NCI-H446 treated with DMSO at 0.1 percent for 48 hours (cell line): Measurements from ENCODE around the gene CYBA.

Experiments used
- DNase-seq: peaks from one replicate; lab custom pipeline; 2025; lab: John Stamatoyannopoulos, UW

Gene CYBA

DNA sequence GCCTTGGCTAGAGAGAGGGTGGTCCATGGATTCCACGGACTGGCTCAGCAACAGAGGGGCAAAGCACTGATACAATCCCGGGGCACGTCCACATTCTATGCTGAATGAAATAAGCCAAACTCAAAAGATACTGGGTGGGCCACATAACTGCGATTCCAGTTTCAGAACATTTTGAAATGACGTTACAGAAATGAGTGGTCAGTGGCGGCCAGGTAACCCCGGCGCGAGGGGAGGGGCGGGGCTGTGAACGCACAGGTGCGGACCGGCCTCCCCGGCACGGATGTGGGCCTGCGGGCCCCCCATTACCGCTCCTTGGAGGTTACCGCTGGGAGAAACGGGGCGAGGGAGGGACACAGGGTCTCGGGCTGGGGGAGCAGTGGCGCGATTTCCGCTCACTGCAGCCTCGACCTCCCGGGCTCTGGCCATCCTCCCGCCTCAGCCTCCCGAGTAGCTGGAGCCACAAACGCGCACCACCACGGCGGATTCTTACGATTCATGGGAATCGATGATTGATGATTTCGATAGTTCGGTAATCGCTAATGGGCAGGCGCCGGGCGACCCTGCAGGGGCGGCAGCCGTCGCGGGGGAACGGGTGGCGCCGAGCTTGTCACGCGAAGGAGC lies 11.5 kb upstream of the CYBA start:
- no peak for DNase-seq

DNA sequence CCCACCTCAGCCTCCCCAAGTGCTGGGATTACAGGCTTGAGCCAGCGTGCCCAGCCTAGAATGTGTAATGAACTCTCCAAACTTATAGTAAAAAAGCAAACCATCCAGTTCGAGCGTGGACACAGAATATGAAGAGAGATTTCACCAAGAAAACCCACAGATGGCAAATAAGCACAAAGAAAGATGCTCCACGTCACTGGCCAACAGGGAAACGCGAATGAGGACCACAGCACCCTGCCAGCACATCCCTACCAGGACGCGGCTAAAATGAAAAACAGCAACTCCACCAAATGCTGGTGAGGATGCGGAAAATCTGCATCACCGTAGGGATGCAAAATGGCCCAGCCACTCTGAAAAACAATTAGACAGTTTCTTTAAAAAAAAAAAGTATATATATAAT lies 10.6 kb upstream of the CYBA start:
- no peak for DNase-seq

DNA sequence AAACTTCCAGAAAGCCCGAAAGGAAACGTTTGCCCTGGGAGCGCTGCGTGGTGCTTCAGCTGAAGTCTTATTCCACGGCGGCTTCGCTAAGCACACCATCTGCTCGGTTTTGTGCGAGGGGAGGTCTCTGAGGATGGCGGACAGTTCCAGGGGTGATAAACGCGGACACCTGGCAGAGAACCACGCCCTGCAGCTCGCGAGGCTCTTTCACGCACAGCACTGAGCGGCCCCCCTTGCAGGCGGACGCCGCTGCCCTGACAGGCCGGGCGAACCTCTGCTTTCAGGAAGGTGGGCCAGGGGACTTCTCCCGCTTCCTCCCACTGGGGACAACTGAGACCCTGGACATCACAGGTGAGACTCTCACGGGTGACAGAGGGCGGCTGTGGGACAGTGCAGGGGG lies 8.3 kb upstream of the CYBA start:
- no peak for DNase-seq

DNA sequence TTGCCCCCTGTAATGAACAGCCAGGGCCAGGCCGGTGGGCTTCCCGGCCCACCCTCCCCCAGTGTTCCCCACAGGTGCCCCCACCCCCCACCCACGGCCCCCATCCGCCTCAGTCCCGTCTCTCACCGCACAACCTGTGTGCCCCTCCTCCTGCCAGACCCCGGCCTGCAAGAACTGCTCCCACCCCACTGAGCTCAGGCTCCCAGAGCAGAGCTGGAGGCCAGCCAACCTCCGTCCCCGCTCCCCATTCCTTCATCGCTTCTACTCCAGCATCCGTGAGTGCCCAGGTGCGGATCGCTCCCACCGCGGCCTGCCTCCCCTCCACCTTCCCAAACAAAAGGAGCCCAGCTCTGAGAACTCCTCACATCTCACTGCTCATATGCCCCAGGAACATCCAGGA lies 7.9 kb upstream of the CYBA start:
- no peak for DNase-seq

DNA sequence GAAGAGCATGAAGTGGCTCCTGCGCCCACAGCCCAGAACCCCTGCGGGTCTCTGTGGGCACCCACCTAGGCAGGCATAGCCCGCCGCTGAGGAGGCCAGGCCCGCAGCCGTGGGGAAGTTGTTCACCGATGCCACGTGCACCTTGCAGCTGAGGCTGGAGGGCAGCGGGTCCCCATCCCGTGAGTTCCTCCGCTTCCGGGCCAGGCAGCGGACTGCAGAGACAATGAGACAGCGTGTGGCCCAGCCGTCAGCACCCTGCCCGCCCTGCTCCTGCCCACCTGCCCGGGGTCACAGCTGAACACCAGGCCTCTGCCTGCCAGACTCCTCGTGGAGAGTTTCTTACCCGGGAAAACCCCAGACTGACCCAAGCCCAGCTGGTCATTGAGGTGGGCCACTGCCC lies 6.5 kb upstream of the CYBA start:
- no peak for DNase-seq

DNA sequence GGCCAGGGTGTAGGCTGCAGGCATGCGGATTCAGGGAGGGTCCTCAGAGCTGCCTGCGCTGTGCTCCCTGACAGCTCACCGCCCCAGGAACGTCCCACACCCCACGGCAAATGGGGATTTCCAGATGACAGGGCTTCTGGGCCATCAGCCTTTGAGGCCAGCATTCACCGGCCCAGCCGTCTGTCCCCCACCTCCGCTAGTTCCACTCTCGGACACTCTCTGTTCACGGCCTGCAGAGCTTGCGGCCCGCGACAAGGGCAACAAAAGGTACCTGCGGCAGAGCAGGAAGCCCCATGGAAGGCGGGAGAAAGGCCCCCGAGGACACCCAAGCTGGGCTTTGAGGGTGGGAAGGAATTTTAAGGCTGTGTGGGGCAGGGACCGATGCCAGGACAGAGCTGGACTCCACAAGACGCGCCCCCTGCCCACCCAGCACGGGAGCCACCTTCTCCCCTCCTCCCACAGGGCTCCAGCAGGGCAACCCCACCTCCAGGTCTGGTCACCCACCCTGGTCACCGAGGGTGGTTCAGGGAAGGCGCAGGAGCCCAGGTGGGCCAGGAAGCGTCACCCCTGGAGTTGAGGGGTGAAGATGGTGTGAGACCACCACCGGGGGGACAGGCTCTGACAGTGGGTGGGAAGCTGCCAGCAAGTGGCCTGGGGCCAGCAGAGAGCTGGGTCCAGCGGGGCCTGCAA lies 5.6 kb upstream of the CYBA start:
- no peak for DNase-seq

DNA sequence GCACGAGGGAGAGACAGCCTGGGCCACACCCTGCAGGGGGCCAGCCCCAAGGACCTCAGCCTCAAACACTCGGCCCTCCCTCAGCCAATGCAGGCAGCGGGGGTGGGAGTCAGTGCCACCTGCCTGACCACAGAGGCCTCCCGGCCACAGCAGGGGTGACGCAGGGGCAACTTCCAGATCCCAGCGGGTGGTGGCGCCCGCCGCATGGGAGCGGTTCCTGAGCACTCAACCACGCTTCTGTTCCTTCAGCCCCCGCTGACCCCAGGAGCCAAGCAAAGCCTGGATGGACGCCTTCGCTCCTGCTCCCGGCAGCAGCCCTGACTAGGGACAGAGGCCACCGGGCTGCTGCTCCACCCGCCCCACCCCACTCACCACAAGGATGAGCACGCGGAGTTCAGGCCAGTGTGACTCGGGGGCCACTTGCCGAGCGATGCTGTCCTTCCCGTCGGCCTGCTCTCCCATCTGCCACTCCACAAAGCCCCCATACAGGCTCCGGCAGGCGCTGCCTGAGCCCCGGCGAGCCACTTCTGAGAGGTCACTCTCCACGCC lies 5.0 kb upstream of the CYBA start:
- DNase-seq: no peak

DNA sequence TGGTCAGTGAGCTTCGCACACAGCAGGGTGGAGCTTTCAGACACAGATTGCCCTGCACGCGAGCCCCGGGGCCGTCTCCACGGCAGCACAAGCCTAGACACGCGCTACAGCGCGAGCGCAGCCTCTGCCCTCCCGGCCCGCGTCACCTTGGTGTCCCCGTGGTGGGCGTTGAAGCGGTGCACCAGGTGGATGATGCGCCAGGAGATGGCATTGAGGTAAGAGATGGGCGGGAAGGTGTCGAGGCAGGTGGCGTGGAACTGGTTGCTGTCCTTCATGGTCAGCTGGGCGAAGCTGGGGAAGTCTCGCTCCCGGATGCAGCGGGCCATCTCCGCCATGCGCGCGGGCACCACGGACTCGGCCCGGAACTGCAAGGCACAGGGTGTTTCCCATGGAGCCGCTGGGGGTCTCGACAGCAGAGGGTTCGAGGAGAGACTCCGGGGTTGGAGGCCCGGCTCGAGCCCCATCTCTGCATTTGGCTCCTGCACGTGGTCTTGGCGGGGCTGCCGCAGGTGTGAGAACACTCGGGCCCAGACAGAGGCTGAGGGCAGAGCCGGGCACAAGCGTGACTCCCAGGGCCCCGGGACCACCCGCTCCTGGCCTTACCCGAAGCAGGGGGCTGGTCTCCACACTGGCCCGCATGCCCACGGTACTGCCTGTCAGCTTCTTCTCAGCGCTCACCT lies 4.3 kb upstream of the CYBA start:
- DNase-seq: no peak

DNA sequence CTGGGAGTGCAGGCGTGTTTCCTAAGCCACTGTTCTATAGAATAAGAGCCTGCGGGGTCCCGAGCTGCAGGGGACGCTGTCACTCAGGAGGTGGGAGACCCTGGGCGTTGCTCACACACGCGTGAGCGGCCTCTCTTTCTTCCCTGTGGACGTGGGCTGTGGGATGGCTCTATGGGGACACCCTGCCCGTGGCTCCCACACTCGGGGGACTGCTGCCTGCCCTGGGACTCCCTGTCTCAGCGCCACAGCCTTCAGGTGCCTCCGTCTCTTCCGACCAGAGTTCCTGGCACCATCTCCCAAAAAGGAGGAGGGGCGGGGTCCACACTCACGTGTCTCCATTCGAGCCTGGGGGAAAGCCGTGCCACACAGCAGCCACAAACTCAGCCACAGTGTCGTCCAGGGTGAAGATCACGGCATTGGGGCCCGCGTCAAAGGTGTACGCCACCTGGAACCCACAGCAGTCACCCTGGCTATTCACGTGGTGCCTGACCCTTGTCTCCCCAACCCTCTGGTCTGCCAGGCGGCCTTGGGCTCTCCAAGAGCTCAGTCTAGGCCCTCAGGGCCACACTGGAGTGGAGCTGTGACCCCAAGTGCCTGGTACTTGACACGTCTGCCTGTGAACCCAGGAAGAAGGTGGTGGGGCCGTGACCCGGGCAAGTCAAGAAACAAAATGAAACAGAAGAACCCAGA lies 3.7 kb upstream of the CYBA start:
- no peak for DNase-seq

DNA sequence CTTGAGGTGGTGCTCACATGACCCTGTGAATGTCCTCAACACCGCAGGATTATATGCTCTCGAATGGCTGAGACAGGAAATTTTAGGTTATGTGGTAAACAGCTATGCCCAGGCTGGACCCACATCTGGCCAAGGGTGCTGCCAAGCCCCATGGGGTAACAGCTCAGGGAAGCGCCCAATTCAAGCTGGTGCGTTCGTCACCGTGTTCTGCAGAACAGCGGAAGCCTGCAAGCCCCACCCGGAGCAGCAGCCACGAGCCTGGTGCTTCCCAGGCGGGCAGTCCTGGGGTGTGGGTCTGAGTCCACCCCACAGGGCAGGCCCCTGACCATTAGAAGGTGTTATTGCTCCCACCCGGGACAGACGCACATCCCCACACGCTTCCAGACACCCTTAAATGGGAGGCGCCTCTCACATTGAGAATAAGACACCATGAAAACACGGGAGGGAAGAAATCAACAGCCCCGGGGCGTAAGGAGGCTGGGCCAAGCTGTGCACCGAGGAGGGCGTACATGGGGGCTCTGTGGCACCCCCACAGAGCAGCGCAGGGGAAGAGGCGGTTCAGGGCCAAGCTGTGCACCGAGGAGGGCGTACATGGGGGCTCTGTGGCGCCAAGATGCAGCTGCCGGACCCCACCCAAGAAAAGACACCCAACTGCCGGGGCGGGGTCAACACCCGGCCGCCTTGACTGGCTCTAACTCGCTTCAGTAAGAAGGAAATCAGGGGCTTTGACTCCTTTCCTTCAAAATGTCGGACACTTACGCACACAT lies 2.9 kb upstream of the CYBA start:
- no peak for DNase-seq

DNA sequence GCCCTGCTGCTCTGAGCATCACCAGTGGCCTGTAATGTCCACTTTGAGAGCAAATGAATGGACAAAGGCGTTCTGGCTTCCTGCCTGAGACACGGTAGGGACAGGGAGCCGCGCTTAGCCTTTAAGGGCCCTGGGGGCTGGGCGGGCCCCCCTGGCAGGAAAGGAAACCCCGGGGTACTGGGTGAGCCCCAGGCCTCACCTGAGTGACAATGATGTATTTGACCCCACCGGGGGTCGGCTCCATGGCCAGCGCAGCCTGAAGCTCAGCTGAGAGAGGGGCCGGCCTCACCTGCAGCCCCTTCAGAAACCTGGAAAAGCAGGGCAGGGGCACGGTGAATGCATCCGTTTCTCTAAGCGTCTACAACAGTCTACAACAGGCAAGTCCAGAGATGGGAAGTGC lies 2.2 kb upstream of the CYBA start:
- no peak for DNase-seq

DNA sequence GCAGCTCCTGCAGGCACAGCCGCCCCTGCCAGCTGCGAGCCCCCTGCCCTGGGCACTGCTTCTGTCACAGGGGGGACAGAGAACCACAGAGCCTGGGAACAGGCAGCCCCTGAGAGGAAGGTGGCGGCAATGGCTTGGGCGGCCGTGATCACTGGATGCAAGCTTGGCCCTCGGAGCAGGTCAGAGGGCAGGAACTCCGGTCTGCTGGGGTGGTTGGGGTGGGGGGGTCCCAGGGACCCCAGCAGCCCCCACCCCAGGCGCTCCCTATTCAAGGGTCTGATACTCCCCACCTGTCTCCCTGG lies 1.9 kb upstream of the CYBA start:
- DNase-seq: no peak

DNA sequence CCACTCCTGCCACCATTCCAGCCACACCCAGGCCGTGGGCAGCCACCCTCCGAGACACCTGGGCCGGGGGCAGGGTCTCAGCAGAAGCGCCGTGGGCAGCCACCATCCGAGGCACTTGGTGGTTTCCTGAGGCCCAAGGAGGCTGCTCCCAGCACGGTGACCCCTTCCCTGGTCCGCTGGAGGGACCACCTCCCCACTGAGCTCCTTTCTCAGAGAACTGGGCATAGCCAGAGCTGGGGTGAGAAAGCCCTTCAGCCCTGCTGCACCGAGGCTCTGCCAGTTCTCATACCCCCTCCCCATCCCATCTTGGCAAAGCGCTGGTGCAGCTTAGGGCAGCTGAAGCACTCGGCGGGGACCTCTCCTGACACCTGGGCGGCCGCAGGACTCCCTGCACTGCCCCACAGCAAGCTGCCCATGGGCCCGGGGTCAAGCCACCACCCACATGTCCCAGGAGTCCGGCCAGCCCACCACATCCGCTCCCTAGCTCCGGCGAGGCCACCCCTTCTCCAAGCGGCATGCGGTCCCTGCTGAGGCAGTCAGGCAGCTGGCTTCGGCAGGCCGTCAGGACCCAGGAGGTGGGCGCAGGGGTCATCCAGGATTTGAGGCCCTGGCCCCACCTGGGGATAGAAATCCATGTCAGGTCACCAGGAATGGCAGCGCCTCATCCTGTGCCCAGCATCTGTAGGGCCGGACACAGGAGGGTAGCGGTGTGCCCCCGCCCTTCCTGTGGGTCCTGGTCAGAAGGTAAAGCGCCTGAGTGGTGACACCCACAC lies 1.3 kb upstream of the CYBA start:
- no peak for DNase-seq

DNA sequence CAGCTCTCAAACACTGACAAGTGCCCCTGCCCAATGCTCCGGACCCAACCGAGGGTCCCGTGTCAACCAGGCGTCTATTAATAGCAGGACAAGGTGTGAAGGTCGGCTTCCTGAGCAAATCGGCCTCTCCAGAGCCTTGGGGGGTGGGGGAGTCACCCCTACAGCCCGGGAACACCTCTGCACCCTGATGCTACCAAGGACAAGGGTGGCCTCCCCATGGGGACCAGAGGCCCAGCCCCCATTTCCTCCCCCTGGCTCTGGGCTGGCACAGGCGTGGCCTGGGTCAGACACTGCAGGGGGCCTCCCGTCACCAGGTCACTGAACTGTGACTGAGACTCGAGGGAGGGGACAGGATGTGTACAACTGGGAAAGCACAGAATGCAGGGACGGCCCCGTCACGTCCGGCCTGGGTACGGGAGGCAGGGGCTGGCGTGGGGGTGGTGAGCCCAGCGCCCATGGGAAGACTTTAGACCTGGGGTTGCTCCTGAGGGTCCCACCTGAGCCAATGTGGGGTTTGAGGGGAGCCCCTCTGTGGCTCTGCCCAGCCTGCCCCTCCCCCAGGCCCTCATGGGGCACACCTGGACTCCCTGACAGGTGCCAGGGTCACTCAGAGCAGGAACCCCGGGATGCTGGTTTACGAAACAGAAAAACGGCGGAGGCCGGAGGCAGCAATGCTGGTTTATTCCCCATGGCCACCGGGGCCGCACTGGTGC lies 579 bp upstream of the CYBA start:
- no peak for DNase-seq

DNA sequence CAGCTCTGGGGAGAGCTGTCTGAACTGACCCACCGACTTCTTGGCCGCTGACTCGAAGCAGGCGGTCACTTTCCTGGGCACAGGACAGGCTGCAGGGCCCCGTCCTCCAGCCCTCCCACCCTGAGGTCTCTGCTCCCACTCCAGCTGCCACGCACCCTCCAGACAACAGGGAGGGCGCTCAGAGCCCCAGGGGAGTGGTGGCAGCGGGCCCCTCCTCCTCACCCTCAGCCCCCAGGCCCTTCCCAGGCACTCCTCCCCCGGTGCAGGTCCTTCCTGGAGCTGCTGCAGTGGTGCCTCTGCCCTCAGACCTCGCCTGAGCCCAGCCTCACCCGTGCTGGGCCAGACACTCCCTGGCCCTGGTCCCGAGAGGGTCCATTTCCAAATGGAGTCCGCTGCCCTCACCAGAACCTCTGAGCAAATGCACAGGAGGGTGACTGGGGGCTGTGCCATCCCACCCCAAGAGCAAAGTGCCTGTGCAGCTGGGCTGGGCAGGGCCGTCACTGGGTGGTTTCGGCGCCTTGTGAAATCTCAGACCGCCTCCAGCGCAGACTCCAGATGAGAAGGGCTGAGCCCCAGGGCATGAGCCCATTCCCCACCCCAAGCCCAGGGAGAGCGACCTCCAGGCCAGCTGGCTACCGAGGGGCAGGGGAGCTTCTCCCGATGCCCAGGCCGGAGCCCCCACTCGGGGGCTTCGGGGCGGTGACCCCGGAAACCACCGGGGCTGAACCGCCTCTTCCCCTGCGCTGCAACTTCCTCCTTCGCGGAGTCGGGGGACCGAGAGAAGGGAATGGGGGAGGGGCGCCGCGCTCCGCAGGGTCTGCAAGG lies 717 bp downstream of the CYBA start:
- no peak for DNase-seq

DNA sequence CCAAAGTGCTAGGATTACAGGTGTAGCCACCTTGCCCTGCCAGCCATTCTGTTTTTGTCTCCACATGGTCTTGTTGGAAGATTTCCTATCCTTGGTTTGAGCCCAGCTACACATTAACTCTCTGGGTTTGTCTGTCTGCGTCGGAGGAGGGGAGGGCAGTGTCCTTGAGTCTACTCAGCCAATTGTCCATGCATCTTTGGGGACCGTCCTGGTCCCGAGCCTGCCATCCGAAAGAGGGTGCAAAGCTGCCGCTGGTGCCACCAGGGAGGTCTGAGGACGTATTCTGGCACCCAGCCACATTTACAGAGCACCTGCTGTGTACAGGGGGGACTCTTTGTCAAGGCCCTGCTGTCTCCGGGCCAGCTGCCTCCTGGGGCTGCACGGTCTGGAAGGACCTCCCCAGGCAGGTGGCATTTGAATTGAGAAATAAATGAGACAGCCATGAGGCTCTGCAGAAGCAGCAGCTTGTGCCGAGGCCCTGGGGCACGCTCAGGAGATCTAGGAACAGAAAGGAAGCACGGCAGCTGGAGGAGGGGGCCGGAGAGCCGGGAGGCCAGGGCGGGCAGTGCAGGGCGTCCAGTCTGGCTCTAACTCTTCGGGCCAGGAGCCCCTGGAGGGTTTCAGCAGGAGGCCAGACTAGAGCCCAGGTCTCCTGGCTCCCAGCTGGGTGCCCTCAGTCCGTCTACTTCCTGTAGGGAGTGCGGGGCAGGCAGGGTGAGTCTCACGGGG lies 1.5 kb downstream of the CYBA start:
- no peak for DNase-seq

DNA sequence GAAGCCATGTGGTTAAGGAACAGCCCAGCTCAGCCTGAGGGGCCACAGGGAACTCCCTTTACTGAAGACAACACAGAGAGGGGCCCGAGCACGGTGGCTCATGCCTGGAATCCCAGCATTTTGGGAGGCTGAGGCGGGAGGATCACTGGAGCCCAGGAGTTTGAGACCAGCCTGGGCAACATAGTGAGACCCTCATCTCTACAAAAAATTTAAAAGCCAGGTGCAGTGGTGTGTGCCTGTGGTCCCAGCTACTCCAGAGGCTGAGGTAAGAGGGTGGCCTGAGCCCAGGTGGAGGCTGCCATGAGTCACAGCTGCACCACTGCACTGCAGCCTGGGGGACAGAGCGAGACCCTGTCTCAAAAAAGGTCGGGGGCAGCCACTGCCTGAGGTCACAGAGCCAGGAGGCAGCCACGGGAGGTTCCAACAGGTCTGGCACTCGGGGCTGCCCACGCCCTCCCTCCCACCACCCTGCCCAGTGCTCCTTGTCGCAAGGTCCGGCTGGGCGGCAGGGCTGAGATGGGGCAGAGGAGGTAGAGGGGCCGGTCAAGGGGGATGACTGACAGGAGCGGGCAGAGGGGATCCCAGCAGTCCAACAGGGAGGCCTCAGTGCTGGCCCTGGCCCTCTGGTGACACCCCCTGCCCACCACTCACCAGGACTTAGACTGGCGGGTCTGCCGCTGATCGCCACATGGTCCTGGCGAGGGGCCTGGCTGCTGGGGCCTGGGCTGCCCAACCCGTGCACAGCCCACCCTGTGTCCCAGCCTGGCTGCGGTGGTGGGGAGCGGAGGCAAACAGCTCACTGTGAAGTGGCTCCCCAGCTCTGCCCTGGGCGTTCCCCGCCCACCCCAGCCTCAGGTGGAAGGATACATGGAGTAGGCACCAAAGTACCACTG lies 3.4 kb downstream of the CYBA start:
- no peak for DNase-seq
